Lung (tissue), 12 donors: Measurements from ENCODE around the gene MNX1. TPM values are rescaled to one million over a fixed set of nuclear protein-coding genes. Genes with fewer than 3 reads are reported as not detected.

ENCODE experiments used
- ATAC-seq: fragments of 200-7000 bp; cut with Tn5 transposase; one replicate; pipeline ENCODE4 v1.9.1; 2020; ENCODE audit warnings: moderate number of reproducible peaks; ENCODE audit not compliant: insufficient read depth, low FRiP score
- DNase-seq, 3 donors: peaks; one replicate each; pipeline ENCODE4 v3.0.0-alpha.2; 2013 to 2017
- H3K27ac ChIP-seq, 2 donors: one replicate each; pipeline ENCODE4 v1.5.1; 2013; ENCODE audit warnings: mild to moderate bottlenecking in 2 of 2, moderate library complexity in 2 of 2, control low read depth in 1 of 2, inconsistent platforms in 1 of 2, low read depth in 1 of 2, low read length in 1 of 2
- H3K27me3 ChIP-seq, 3 donors: one replicate each; pipeline ENCODE4 v1.5.1; 2013; ENCODE audit warnings: low read length in 2 of 3; ENCODE audit not compliant: control insufficient read depth in 3 of 3, insufficient read depth in 3 of 3
- H3K36me3 ChIP-seq, 4 donors: one replicate each; pipeline ENCODE4 v1.5.1; 2013; ENCODE audit warnings: low read length in 4 of 4, mild to moderate bottlenecking in 1 of 4, moderate library complexity in 1 of 4; ENCODE audit not compliant: control insufficient read depth in 4 of 4, insufficient read depth in 4 of 4
- H3K4me1 ChIP-seq, 5 donors: one replicate each; pipeline ENCODE4 v1.5.1; 2013; ENCODE audit warnings: low read length in 5 of 5, mild to moderate bottlenecking in 2 of 5, moderate library complexity in 1 of 5; ENCODE audit not compliant: control insufficient read depth in 5 of 5, insufficient read depth in 5 of 5
- H3K4me3 ChIP-seq: one replicate; pipeline ENCODE4 v1.5.1; 2013; ENCODE audit warnings: mild to moderate bottlenecking, control low read depth, moderate library complexity
- H3K9ac ChIP-seq, 2 donors: one replicate each; pipeline ENCODE4 v1.5.1; 2013; ENCODE audit warnings: low read length in 2 of 2, control low read depth in 1 of 2; ENCODE audit not compliant: insufficient read depth in 1 of 2
- H3K9me3 ChIP-seq, 4 donors: one replicate each; pipeline ENCODE4 v1.5.1; 2013; ENCODE audit warnings: low read length in 3 of 4, mild to moderate bottlenecking in 1 of 4, moderate library complexity in 1 of 4; ENCODE audit not compliant: control insufficient read depth in 4 of 4, insufficient read depth in 3 of 4
- WGBS, 2 donors: extraction: QIAGEN DNeasy Blood & Tissue Kit; methylation state at CpG; one replicate each; pipeline ENCODE4 v1.1.7; 2013; 5-methylcytosine and 5-hydroxymethylcytosine counted together
- polyA plus RNA-seq, 2 donors: library from polyadenylated mRNA; stranded (reverse); fragments of 200-250 nt; gene quantifications; one replicate each; pipeline ENCODE4 v1.2.1, GENCODE V29; 2013
- total RNA-seq, 2 donors: library from RNA; depleted of rRNA in 1 of 2; stranded (reverse); fragments of >200 nt in 1 of 2; gene quantifications; one replicate each; pipeline ENCODE4 v1.2.1, GENCODE V29; 2014 to 2021
- TF ChIP-seq, protein P1 (sequence below): IDR thresholded peaks from 2 replicates; pipeline ENCODE4 v1.5.1; 2012; ENCODE audit warnings: mild to moderate bottlenecking; ENCODE audit errors: control extremely low read depth, extremely low read depth
- donor health status: control.
- donor health status: control.
- donor health status: Bipolar disorder and iron deficiency.
- donor health status: healthy.
- donor health status: DM: yes; HTN: yes; CAD: no.

The MNX1 gene
- total and polyA plus RNA-seq, 4 donors, result 0.10 to 1.4 TPM; not detected in 2

GRCh38 chr7:156964971-156965370 is 45.5 kb downstream of the MNX1 start:
- H3K9ac ChIP-seq, result no peak overlapping the region
- TF ChIP-seq, protein P1, sequence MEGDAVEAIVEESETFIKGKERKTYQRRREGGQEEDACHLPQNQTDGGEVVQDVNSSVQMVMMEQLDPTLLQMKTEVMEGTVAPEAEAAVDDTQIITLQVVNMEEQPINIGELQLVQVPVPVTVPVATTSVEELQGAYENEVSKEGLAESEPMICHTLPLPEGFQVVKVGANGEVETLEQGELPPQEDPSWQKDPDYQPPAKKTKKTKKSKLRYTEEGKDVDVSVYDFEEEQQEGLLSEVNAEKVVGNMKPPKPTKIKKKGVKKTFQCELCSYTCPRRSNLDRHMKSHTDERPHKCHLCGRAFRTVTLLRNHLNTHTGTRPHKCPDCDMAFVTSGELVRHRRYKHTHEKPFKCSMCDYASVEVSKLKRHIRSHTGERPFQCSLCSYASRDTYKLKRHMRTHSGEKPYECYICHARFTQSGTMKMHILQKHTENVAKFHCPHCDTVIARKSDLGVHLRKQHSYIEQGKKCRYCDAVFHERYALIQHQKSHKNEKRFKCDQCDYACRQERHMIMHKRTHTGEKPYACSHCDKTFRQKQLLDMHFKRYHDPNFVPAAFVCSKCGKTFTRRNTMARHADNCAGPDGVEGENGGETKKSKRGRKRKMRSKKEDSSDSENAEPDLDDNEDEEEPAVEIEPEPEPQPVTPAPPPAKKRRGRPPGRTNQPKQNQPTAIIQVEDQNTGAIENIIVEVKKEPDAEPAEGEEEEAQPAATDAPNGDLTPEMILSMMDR, result no peak
- H3K4me3 ChIP-seq, result no peak overlapping the region
- H3K36me3 ChIP-seq, result peaks cover 36 to 55% (median 42%) of the 10 kb centered on the region in 4 donors
- no peaks in the 10 kb centered on the region for H3K27me3 ChIP-seq
- ATAC-seq (no peak), DNase-seq (no peak)
- 96 to 97% methylated on average over 11 of the region's 11 CpGs for whole genome bisulfite sequencing, 2 donors
- H3K27ac ChIP-seq, result no peak overlapping the region
- no peaks in the 10 kb centered on the region for H3K4me1 ChIP-seq
- no peaks in the 10 kb centered on the region for H3K9me3 ChIP-seq

GRCh38 chr7:156963472-156963871 is 47.0 kb downstream of the MNX1 start:
- WGBS, 2 donors, result 91 to 96% methylated on average over 12 of the region's 12 CpGs
- Histone ChIP-seq H3K27me3 (no peaks in the 10 kb centered on the region), H3K4me1 (no peaks in the 10 kb centered on the region), H3K36me3 (peaks cover 33 to 63% (median 46%) of the 10 kb centered on the region in 4 donors), H3K9me3 (no peaks in the 10 kb centered on the region), H3K27ac (no peak overlapping the region), H3K9ac (no peak overlapping the region), H3K4me3 (no peak overlapping the region)
- no peak for DNase-seq
- no peak for ATAC-seq
- TF ChIP-seq, protein P1, result no peak

- Histone ChIP-seq H3K27ac (no peak overlapping the region), H3K4me1 (no peaks in the 10 kb centered on the region), H3K36me3 (peaks cover 29 to 65% (median 50%) of the 10 kb centered on the region in 4 donors), H3K9ac (no peak overlapping the region), H3K4me3 (no peak overlapping the region), H3K9me3 (no peaks in the 10 kb centered on the region), H3K27me3 (no peaks in the 10 kb centered on the region)
- ATAC-seq (no peak), DNase-seq (no peak)
- TF ChIP-seq, protein P1, result no peak
- WGBS, 2 donors, result 96 to 100% methylated on average over 16 of the region's 16 CpGs
Measured at GRCh38 chr7:156962897-156963296, 47.6 kb downstream of the MNX1 start.

DNA sequence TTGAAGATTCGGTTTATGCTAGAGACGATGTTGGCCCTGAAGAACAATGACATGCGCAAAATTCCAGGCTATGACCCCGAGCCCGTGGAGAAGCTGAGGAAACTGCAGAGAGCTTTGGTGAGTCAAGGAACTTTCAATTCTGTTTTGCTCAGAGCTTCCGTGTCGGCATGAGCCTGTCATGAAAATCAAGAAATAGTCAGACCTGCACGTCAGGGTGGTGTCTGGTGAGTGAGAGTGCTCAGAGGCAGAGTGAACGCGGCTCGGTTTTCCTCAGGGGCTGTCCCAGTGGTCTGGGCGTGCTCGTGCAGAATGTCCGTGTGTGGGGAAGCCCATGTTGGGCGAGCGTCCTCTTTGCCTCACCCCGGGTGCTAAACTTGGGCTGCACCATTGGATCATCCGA is 48.3 kb downstream of the MNX1 start:
- Histone ChIP-seq H3K4me1 (no peaks in the 10 kb centered on the region), H3K9me3 (no peaks in the 10 kb centered on the region), H3K9ac (no peak overlapping the region), H3K36me3 (peaks cover 29 to 64% (median 50%) of the 10 kb centered on the region in 4 donors), H3K27me3 (no peaks in the 10 kb centered on the region), H3K4me3 (no peak overlapping the region), H3K27ac (no peak overlapping the region)
- ATAC-seq, result no peak
- TF ChIP-seq, protein P1, result no peak
- 91 to 96% methylated on average over 18 of the region's 18 CpGs for WGBS, 2 donors
- DNase-seq, result no peak
